D341Med (cell line): ENCODE results near the gene CLPSL2.
A peak's percentile ranks its signal among the peaks of the same experiment; 100 is the strongest.

Source experiments
- DNase-seq: peaks from one replicate; pipeline ENCODE4 v3.0.0; 2012; ENCODE audit warnings: low spot score

Gene CLPSL2

DNA sequence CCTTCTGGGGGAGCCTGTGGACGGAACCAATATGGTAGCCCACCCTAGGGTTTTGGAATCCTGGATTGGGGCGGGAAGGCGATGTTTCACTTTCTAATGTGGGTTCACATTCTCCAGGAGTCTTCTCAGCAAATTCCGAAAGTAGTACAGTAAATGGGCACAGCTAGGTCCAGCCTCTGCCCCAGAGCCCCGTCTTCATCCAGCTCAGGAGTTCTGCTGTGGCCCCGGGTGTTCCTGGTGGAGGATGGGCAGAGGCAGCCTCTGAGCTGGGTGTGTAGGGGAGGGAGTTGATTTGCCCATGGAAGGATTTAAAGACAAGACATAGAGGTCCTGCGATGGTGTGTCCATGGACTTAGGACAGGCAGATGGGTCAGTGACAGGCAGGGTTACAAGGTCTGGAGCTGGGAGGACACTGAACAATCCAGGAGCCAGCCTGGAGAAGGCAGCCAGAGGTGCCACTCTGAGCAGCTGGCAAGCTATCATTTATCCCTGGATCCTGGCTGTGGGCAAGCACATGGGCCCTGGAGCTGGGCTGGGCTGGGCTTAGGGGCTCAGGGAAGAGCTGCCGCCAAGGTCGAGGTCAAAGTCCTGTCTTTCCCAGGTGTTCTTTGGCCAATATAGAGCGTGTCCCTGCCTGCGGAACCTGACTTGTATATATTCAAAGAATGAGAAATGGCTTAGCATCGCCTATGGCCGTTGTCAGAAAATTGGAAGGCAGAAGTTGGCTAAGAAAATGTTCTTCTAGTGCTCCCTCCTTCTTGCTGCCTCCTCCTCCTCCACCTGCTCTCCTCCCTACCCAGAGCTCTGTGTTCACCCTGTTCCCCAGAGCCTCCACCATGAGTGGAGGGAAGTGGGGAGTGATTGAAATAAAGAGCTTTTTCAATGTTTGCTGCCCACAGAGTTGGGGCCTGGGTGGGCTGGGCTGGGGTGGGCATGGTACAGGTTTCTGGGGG lies 11.1 kb downstream of the CLPSL2 start:
- no peak for DNase-seq

DNA sequence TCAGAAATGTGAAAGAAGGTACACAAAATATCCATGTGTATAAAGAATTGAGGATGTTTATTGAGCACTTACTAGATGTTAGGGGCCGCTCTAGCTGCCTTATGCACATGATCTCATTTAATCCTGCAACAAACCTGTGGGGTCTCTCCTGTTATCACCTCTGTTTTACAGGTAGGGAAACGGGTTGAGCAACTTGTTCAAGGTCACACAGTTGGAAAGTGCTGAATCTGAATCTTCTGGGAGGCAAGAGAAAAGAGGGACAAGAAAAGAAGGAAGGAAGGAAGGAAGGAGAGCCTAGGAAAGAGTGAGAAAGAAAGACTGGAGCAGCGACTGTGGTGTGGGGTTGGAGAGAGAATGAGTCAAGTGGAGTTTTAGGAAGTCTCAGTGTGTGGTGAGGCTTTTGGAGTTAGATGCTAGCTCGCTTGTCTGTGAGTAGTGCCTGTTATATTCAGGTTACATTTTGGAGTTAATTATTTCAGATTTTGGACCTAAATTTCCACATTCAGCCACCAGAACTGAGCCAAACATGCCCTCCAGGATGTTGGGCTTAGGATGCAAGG lies 12.1 kb downstream of the CLPSL2 start:
- no peak for DNase-seq

DNA sequence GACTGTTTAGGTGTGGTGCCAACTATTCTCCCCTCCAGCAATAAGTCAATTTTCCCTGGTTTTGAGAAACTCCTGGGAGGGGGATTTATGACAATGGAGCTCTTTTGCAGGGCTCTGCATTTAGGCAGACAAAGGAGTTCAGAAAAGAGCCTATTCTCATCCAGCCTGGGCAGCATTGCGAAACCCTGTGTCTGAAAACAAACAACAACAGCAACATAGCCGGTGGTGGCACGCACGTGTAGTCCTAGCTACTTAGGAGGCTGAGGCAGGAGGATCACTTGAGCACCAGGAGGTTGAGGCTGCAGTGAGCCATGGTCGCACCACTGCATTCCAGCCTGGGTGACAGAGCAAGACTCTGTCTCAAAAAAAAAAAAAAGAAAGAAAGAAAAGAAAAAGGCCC lies 14.3 kb downstream of the CLPSL2 start:
- DNase-seq: no peak

DNA sequence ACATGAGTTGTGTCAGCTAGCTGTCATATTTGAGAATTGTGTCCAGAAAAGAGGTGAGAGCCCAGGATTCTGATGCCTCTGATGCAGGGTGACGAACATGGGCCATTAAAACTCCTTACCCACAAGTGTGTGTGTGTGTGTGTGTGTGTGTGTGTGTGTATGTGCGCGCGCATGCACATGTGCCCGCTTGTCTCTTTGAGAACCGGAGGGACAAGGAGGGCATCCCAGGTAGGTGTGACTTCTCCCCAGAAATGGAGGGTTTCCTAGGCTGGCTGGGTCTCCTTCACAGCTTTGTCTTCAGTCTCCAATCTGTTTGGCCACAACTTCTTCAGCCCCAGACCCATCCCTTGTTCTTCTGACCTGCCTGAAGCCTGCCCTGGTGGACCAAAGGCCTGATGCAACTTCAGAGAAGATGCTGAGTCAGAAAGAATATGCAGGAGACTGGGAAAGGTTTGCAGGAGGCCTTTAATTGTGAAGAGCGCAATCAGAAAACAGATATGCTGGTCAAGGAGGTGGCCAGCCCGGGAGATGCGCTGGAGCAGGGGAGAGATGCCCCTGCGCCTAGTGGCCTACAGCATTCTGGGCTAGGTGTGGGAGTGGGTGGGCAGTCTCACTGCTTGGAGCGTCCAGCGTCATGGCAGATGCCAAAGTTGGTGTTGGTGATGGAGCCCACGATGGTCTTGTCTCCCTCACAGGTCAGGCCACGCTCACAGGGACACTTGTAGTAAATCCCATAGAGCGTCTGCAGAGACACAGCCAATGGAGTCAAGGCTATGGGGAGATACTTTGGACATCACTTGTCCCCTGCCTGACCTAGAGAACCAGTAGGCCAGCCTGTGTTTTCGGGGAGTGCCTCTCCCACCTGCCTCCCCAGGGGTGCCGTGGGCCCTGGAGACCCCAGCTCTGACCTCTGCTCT lies 18.4 kb downstream of the CLPSL2 start:
- DNase-seq: no peak

DNA sequence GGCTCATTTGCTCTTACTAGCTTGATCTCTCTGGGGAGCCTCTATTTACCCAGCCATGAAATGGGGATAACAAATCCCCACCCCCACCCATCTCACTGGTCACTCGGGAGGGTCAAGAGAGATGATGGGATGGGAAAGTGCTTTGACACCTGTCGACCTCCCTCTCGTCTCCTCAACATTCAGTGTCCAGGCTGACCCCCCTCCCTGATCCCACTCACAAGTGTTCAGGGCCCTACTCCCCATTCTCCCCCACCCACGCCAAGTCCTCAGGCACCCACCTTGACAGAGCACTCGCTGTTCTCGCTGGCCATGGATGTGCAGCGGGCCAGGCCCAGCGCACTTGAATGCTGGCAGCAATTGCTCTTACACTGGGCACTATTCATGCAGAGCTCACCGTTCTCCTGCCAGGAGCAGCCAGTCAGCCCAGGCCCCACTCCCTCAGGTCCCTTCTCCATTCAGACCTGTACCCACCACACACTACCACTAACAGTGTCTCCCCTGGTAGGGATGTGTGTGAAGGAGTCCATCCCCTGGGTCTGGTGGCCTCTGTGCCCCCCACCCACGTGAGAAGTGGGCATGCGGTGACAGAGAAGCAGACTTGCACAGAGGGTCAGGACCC lies 19.2 kb downstream of the CLPSL2 start:
- no peak for DNase-seq

DNA sequence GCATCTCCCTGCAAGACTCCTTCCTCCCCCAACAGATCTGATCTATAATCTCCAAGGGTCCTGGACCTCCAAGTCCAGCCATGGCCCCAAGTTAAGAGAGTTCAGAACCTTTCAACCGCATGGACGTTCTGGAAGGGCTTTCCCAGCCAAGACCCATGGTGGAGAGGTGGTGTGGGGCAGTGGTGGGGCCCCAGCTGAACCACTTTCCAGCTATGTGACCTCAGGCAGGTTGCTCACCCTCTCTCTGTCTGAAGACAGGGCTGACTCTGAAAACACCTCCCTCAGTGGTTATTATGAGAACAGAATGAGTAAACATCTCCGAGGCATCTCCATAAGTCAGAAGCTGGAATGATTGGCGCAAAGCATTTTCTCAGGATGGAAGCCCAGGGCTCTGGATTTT lies 19.8 kb downstream of the CLPSL2 start:
- DNase-seq: no peak

DNA sequence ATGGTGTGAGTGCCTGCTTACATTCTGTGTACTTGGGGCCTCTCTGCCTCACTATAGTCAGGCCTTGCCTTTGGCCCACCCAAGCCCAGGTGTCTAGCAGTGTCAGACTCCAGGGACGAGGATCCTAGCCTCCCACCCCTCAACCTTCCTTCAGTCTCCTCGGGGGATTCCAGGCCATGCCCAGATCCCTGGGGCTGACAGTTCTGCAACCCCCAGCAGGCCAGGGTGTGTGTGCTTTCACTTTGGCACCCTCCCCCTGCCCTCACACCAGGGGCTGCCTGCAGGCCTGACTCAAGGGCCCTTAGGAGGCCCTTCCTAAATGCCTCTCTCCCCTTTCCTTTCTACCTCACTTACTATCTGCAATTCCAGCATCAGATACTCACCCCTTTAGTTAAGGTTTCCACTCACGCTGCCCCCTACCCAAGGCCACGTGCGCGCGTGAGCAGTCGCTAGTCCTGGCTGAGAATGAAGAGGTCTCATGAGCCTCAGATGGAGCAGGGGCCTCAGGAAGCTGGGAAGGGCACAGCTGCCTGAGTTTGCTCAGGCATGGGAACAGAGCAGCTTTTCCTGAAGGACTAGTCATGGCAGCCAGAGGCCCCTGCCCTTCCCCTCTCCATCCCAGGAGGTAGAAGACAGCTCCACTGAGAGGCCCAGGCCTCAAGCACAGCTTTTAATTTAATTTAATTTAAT lies 21.6 kb downstream of the CLPSL2 start:
- no peak for DNase-seq

DNA sequence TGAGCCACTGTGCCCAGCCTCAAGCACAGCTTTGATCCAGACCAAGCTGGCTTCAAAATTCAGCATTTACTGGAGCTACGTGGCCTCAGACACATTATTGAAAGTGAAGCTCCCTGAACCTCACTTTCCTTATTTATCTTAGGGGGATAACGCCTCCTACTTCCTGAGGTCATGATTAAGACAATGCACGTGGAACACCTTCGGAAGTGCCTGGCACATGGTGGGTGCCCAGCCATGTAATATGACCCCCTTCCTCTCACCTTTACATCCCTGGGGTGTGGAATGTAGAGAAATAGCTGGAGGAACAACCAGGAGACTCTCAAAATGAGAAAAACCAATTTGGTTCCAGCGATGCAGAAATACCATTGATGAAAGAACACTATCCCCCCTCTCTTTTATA lies 22.3 kb downstream of the CLPSL2 start:
- DNase-seq: no peak

DNA sequence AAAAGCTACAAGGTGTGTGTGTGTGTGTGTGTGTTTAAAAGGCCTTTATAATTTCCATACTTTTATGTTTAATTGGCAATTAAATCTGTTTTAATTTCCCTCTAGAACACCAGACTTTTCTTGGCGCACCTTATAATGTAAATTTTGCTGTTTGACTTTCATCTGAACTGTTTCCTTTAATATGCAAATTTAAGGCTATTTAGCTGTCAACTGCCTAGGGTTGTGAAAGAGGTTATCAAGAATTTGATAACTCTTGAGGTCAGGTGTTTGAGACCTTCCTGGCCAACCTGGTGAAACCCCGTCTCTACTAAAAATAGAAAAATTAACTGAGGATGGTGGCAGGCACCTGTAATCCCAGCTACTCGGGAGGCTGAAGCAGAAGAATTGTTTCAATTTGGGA lies 24.8 kb downstream of the CLPSL2 start:
- DNase-seq: no peak

DNA sequence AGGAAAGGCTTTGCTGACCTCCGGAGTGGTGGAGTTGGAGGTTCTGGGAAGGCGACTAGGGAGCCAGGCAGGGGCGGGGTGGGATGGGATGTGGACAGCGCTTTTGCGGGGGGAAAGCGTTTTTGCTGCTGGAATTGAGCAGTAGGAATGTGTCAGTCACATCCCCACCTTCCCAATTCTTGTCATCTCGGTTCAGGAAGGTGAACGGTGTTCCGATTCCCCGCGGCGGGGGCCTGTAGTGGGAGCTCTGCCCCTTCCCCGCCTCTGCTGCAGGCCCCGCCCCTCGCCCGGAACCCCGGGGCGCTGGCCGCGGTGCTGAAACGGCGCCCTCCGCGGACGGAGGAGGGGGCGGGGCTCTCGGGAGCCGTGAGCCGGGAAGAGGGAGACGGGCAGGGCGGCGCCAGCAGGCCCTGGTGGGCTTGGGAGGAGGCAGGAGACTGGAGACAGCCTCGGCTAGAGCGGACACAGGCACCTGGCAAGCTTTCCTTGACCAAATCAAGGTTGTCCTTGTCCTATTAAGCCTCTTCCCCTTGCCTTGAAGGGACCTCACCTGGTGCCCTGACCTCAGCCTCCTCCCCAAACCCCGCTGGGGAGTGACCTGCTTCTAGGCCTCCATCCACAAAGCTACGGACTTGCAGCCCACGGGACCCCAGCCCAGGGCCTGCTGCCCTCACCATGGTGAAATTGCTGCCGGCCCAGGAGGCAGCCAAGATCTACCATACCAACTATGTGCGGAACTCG lies 28.8 kb downstream of the CLPSL2 start, which contains the start of gene LHFPL5:
Gene LHFPL5 (plus strand): TSS at position 357 of the 741 bp plus-strand sequence. CDS start 319 bp downstream, at position 676.
- DNase-seq: peak; percentile 70

DNA sequence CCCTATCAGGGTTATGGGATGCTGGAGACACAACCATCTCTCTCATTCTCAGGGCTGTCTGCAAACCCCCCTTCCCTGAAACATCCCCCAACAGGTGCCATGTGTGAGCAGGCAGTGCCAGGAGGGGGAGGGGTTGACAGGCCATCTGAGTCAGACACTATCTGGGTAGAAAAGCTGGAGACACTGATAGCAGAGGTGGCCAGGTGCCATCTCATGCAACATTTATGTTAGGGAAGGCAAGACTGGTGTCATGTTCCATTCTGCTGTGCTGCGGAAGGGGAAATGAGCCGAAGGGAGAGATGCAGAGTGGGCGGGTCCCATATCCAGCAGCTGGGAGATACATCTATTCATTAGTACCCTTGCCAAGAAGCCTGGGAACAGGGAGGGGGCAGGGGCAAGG lies 32.3 kb downstream of the CLPSL2 start:
- DNase-seq: no peak

DNA sequence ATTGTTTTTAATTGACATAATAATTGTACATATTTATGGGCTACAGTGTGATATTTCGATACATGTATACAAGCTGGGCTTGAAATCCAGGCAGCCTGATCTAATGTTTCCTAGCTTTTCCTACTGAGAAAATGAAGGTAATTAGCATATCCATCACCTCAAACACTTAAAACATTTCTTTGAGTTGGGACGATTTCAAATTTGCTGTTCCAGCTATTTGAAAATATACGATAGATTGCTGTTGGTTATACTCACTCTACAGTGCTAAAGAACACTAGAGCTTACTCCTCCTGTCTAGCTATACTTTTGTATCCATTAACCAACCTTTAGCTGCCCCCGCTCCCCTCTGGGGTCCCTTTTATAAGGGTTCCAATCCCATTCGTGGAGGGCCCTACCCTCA lies 33.4 kb downstream of the CLPSL2 start:
- no peak for DNase-seq

DNA sequence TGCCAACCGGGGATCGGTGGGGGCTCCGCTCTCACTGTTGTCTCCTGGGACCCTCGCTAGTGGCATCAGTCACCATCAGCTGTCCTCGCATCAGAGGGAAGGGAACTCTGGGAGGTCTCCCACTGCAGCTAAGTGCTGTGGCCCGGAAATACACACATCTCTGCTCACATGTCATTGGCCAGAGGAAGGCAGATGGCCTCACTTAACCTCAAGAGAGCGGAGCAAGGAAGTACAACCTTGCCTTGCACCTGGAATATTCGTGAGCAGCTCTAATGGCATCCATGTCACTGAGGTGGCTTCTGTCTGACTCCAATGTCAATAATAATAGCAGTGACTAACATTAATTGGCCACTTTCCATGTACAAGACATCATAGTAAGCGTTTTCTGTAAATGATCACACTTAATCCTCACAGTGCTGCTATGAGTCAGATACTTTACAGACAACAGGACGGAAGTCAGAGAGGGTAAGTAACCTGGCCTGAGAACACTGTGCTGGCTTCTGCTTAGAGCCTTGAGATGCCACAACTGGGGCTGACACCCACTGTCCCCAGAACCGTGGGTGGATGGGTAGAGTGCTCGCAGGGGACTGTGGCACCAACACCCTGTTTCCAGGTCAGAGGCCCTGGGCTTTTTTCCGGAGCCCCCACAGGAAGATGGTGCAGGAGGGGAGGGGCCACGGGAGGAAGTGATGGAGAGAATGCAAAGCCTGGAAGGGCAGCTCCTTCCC lies 34.7 kb downstream of the CLPSL2 start:
- DNase-seq: no peak

DNA sequence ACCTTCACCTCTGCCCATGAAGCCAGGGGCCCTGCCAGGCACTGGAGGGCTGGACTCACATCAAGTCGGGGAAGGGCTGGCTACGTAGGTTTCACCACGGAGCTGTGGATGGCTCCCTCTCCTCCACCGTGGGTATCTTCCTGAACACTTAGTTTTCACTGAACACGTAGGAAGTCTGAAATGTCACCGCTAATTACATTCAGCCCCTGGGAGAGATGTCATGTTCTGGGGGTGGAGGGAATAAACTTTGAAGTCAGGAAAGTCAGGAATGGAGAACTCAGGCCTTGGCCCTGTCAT lies 35.2 kb downstream of the CLPSL2 start:
- DNase-seq: no peak

DNA sequence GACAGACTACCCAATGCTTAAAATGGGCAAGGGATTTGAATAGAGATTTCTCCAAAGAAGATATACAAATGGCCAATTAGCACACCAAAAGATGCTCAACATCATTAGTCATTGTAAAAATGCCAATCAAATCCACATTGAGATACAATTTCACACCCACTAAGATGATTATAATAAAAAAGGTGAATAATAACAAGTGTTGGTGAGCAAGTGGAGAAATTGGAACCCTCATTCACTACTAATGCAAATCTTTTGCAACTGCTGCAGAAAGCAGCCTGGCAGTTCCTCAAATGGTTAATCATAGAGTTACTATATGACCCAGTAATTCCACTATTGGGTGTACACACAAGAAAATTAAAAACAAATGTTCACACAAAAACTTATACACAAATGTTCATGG lies 41.1 kb downstream of the CLPSL2 start:
- no peak for DNase-seq

DNA sequence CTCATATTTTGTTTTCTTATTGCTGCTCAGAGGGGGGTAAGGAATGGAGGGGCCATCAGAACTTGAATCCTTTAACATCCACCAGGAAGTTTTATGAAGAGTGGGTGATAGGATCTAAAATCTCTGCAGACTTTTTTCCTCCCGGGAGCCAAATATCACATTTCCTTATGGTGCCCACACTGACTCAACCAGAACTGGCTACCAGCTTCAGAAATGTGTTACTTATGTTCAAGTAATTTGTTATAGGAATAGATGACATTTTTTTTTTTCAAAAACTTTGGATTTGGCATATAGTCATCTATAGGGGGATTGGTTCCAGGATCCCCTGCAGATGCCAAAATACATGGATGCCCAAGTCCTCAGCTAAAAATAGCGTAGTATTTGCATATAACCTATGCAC lies 47.2 kb downstream of the CLPSL2 start:
- no peak for DNase-seq

DNA sequence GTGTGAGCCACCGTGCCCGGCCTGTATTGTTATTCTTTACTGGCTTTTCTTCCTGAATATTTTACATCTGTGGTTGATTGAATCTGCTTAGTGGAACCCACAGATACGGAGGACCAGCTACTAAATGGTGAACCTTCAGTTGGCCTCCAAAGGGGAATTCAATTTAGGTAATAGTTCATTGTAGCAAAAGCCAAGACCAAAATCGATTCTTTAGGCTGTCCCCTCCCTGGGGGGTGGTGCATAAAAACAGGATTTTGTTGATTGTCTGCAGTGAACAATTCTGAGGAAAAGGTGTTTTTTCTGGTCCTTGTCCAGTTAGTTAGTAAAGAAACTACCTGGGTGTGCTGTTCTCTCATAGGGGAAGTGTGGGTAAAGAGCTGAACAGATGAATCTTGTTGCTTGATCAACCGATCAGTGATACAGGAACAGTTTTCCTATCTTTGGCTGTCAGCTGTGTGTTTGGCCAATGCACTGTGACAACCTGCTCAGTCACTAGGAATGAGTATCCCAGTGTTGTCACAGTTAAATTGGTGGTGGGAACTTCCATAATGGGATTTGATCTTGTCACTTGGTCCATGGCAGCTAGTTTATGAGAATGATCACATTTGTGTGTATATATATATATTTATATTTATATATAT lies 48.3 kb downstream of the CLPSL2 start:
- no peak for DNase-seq
